GM18526 (cell line): Measurements from ENCODE around the gene KCNA2.

Experiments
- POLR2A ChIP-seq: IDR thresholded peaks from 3 replicates; pipeline ENCODE4 v1.6.1; 2011; ENCODE audit not compliant: insufficient read length; ENCODE audit errors: extremely low read depth

KCNA2 gene

DNA sequence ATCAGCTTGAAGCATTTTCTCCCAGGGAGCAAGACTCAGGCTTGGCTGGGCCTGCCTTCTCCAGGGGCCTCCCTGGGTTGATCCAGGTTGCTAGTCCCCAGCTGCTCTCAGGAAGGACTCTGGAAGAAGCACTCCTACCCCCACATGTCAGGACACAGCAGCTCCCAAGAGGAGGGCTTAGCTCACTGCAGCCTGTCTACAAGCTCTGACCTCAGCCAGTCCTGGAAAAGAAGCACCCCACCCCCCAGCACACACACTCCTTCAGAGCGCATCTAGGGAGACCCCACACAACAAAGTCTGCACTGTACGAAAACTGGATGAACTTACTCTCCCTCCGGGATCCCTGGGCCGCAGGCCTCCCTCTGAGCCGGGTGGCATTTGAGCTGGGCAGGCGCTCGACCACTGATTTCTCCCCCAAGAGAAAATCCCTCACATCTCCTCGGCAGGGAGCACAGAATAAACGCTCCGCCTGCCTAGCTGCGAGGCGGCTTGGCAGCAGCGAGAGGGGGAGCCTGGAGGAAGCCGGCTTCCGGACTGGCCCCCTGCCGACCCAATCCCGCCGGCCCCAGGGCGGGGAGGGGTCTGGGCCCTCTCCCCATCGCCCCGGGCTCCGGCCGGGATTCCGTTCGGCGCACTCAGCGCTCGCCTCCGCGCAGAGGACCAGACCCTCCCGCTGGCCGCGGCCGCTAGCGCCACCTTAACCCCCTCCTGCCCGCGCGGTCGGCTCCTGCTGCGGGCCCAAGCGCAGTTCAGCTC lies at the start of gene KCNA2:
KCNA2 (minus strand) TSS at position 458 of the 756 bp plus-strand sequence. CDS start 1,576 bp downstream, outside the sequence.
- no peak for TF ChIP-seq POLR2A

- no peak for TF ChIP-seq POLR2A
Observed at GRCh38 chr1:110650609-110651008, 44.5 kb upstream of the KCNA2 start.

- no peak for TF ChIP-seq POLR2A
Observed at GRCh38 chr1:110648417-110648816, 42.3 kb upstream of the KCNA2 start.

GRCh38 chr1:110647254-110647891 lies 41.2 kb upstream of the KCNA2 start:
- TF ChIP-seq POLR2A: no peak

DNA sequence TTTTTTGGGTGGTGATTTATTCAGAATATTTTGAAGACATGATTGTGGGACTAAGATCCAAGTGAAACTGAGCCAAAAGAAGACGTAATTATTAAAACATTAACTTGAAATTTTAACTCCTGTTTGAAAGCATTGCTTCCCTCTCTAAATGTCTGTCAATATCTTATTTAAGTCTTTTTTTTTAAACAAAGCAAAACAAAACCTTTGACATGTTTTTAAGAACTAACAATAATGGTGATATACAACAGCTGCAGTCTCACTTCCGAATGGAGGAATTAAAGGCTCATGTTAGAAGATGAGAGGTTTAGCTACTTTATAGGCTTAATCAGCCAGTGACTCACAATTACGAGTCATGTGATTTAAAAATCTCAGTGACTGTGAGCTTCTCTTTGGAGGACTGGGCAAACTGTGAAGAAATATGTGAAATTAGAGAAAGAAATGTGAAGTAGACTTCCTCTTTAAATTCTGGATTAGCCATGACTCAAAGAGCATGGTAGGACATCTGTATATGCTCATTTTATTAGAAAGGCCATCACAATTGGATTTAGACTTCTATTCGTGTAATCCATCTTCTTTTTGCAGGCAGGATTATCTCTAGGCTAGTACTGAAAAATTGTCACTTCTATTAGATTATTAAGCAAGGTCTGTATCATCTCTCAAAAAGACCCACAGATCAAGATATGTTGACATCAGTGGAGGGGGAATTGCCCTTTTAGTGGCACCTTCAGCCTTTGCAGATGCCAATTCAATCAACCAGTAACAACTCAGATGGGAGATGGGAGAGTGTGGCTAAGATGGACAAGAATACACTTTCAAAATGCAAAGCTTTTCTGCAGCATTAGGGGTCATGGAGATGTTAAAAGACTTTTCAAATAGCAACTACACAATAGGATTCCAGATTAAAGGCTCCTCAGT lies 39.9 kb upstream of the KCNA2 start:
- TF ChIP-seq POLR2A: no peak

DNA sequence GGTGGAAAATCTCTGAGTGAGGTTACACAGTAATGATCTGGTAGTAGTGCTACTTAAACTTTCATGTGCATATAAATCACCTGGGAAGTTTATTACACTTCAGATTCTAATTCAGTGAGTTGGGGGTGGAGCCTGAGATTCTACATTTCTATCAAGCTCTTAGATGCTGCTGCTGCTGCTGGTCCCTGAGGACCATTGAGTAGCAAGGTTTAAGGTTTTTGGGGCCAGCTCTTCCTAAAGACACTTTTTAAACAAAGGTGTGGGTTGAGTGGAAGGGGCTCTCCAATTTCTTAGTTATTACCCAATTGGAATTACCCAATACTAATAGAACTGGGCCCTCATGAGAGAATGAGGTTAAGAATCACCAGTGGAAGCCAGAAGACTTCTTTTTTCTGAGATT lies 39.1 kb upstream of the KCNA2 start:
- TF ChIP-seq POLR2A: no peak

- TF ChIP-seq POLR2A: no peak
Observed at GRCh38 chr1:110643879-110644472, 37.8 kb upstream of the KCNA2 start.

DNA sequence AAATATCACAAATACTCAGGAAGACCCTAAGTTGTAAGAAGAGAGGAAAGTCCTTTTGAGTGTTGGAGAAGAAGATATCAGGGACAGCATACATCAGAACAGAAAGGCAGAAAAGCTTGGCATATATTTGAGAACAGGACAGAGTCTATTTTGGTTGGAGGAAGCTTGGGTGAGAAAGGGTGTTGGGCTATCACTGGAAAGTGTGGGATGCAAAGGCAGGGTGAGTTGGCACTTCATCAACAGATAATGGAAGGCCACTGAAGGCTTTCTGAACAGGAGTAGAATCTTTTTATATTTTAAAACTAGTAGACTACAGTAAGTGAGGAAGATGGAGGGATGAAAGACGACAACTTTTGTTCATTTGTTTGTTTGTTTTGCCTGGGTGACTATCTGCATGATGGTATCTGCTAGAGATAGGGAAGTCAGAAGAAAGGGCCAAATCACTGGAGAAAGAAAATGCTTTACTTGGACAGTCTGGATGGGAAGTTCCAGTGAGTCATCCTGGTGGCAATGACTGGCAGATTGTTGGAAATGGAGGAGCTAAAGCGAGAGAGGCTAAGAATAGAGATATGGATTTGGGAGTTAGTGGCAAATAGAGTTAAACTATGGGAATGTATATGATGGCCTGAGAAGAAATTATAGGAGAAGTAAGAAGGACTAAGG lies 33.7 kb upstream of the KCNA2 start:
- TF ChIP-seq POLR2A: no peak

DNA sequence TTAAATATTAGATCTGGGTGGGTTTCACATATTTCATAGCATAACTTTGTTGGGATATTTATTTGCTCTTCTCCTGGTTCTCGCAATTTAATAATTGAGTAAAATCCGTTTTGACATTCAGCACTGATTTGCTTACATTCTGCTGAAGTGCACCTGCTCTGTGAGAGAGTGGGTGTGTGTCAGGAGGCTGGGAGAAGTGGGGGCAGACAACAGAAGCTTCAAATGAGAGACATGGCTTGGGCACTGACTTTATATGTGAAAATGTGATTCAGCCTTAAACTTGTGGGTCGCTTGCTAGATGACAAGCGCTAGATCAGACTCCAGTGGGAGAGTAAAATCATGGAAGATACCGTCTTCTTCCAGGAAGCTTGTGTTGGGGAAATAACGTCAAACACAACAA lies 32.4 kb upstream of the KCNA2 start:
- TF ChIP-seq POLR2A: no peak

DNA sequence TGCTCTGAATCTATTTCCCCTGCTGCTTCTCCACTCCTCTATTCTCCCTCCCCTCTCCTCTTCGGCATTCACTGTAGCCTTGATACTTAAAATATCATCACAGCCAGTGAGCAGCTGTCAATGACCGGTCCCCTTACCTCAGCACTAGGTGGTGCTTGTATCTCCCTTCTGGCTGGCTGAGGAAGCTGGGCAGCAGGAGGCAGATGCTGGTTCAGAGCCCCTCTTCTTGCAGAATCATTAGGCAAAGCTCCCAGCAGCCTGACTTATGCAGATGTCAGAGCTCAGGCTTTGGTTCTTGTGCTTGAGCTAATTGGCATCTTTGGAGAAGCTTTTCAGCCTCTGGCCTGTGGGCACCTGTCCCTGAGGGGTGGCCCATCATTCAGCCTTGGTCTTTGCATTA lies 31.9 kb upstream of the KCNA2 start:
- TF ChIP-seq POLR2A: no peak

DNA sequence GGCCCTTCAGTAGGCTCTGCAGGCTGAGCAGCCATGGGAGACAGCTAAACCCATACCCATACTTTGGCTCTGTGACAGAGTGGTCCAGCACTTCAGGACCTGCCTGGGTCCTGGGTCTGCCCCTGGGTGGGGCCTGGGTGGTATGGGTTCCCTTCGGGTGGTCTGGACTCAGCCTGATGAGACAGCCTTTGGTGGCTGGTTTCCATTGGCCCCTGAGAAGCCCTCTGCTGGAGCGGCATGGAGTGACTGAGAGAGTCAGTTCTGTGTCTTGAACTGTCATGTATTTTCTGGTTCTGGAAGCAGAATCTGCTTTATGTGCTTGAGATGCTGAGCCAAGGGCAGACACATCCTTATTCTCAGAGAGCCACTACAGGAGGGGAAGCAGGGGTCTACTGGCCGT lies 31.3 kb upstream of the KCNA2 start:
- no peak for TF ChIP-seq POLR2A

DNA sequence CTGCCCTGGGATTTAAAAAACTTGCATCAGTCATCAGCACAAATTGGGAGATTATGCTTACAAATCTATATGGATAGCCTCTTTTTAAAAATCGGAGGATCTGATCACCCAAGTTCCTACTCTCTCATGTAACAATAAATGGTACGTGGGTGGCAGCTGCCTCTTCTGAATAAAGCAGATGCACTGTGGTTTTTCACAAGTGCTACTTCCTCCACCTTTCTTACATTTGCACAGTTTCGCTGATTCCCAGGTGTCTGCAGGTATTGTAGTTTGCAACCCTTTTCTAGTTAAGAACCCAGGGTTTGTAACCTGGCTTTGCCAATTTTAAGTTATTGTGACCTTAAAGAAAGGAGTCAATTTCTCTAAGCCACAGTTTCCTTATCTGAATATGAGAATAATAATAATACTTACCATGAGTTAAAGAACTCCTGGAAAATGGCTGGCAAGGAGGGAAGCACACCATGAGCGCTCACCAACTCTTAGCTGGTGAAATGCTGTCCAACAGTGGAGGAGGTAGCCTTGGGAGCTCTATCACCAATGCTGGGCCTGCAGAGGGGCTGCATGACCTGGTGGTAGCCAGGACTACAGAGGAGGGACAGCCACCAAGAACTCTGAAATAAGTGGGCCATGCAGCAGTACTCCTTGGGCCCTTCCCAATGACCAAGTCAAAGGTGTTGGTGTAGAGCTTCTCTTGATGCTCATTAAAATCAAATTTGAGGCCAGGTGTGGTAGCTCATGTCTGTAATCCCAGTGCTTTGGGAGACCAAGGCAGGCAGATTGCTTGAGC lies 30.2 kb upstream of the KCNA2 start:
- TF ChIP-seq POLR2A: no peak

GRCh38 chr1:110635434-110635833 lies 29.3 kb upstream of the KCNA2 start:
- no peak for TF ChIP-seq POLR2A
